Mesodermal cell (in vitro differentiated cells): ENCODE results near the gene COL8A1.

ENCODE experiments used
- H3K27ac ChIP-seq: 2 replicates; pipeline ENCODE4 v1.7.0; 2013; ENCODE audit warnings: mild to moderate bottlenecking, low read depth, low read length, moderate library complexity; ENCODE audit not compliant: severe bottlenecking
- H3K36me3 ChIP-seq: 2 replicates; pipeline ENCODE4 v1.7.1; 2013; ENCODE audit warnings: mild to moderate bottlenecking, low read length, moderate library complexity; ENCODE audit not compliant: control insufficient read depth, insufficient read depth
- H3K4me1 ChIP-seq: one replicate; pipeline ENCODE4 v1.7.1; 2013; ENCODE audit warnings: mild to moderate bottlenecking, low read length; ENCODE audit not compliant: insufficient read depth, control insufficient read depth, poor library complexity, severe bottlenecking
- H3K4me3 ChIP-seq: 2 replicates; pipeline ENCODE4 v1.7.0; 2013; ENCODE audit warnings: low read length, control low read depth, mild to moderate bottlenecking; ENCODE audit not compliant: insufficient read depth, poor library complexity, severe bottlenecking; ENCODE audit errors: extremely low read depth
- H3K9me3 ChIP-seq: 2 replicates; pipeline ENCODE4 v1.7.1; 2013; ENCODE audit warnings: mild to moderate bottlenecking, low read length, moderate library complexity; ENCODE audit not compliant: control insufficient read depth
- WGBS, 2 experiments: methylation state at CpG; one replicate each; pipeline ENCODE4 v1.1.5; 2013; ENCODE audit warnings: missing lambda C conversion rate in 2 of 2; ENCODE audit not compliant: insufficient coverage in 2 of 2; 5-methylcytosine and 5-hydroxymethylcytosine counted together

Gene COL8A1

DNA sequence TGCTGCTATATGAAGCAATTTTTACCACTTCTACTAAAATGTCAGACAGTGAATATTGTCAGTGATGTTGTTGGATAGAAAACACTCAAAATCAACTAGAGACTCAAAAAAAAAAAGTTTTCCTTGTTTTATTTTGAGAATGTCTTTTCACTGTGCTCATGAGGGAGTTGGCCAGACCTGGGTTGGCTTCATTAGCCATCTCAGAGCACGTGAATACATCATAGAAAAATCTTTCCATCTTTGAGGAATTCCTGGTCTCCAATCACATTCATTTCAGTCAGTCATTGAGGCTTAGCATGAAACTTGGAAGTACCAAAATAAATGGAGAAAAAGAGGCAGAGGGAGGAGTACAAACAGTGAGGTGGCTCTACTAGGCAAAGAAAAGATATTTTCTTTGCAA lies 121.6 kb downstream of the COL8A1 start:
- H3K4me1 ChIP-seq: no peaks in the 10 kb centered on the region
- WGBS, 2 experiments: no CpG with 5 or more reads among the region's 1 CpG
- no peaks in the 10 kb centered on the region for H3K36me3 ChIP-seq

DNA sequence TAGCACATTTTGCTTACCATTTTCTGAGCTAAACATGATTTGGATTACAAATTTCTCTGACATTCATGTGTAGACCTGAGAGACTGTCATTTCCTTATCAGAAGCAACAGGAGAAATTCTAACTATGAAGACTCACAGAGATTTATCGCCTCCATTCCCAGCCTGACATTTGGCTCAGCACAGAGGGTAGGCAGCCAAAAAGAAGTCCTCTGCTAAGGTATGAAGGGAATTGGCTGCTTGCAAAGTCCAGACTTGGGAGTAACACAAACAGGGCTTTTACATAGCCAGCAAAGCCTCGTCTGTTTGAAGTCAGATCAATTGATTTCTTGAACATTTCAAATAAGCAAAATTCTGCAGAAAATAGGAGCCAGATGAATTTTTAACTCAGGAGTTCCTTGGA lies 122.2 kb downstream of the COL8A1 start:
- no peaks in the 10 kb centered on the region for H3K36me3 ChIP-seq
- 80% methylated on average over 1 of the region's 2 CpGs for WGBS, 2 experiments
- H3K4me1 ChIP-seq: no peaks in the 10 kb centered on the region
- H3K27ac ChIP-seq: no peak overlapping the region
- no peaks in the 10 kb centered on the region for H3K9me3 ChIP-seq
- no peak overlapping the region for H3K4me3 ChIP-seq

More for the DNA sequence above, 121.6 kb downstream of the COL8A1 start:
- Histone ChIP-seq H3K27ac (no peak overlapping the region), H3K9me3 (no peaks in the 10 kb centered on the region), H3K4me3 (no peak overlapping the region)

DNA sequence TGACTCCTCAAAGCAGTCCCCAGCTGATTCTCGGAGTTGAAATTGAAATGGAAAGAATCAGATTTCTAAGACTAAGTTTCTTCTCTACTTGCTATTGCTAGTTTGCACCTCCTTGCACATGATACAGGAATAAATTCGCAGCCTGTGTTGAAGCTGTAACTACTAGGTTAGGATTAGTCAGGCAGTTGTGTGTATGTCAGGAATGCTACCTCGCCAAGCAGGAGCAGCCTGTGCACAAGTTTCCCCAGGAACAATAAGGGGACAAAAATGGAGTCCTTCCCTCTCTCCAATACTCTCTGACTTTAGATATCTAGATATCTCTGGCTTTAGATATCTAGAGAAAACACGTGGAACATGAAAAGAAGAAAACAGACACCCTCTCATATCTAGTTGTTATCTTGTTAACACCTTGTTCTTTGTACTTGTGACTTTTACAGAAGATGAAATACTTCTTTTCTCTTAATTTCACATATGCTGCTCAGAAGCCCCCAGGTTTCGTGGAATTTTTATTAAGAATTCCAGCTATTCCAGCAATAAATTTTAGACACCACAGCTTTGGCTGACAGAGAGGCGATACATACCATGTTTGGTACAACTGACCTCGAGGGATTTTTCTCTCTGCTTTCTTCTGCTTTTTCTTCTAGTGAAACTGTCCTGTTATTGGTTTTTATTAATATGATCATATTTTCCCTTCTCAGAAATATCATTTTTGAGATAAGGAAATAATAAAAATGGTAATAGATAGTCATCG lies 123.2 kb downstream of the COL8A1 start:
- H3K9me3 ChIP-seq: no peaks in the 10 kb centered on the region
- H3K36me3 ChIP-seq: no peaks in the 10 kb centered on the region
- WGBS, 2 experiments: 82 to 90% methylated on average over 1 to 4 of the region's 8 CpGs
- H3K27ac ChIP-seq: no peak overlapping the region
- H3K4me1 ChIP-seq: no peaks in the 10 kb centered on the region
- no peak overlapping the region for H3K4me3 ChIP-seq

DNA sequence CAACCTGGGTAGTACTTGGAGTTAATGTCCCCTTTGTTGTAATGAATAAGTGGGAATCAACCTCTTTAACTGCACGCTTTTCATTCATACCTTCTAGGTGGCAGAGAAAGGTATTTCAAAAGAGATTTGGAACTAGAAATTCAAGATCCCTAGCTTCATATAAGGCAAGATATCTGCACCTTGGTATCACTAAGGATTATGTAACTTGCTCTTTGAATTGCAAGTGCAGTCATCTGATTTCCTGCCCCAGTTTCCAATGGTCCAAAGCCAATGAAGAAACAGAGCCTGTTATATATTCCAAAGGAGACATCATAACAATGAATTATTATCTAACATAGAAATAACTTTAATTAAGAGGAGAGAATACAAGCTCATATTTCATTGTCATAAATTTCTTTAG lies 124.5 kb downstream of the COL8A1 start:
- no peaks in the 10 kb centered on the region for H3K36me3 ChIP-seq
- no peaks in the 10 kb centered on the region for H3K9me3 ChIP-seq
- no peaks in the 10 kb centered on the region for H3K4me1 ChIP-seq
- H3K27ac ChIP-seq: no peak overlapping the region
- 100% methylated on average over 1 of the region's 1 CpG; no CpG with 5 or more reads in 1 of the 2 experiments for WGBS, 2 experiments
- H3K4me3 ChIP-seq: no peak overlapping the region

DNA sequence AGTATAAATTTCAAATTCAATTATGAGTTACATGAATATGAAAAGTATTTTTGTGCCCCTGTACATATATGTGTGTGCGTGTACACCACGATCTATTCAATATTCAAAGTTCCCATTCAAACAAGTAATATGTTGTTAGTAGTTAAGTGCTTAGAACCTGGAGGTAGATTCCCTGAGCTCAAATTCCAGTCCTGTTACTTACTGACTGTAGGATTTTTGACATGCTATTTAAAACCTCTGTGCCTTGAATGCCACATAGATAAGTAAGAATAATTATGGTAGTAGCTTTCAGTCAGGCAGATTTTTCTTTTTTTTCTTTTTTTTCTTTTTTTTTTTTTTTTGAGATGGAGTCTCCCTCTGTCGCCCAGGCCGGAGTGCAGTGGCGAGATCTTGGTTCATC lies 126.0 kb downstream of the COL8A1 start:
- H3K9me3 ChIP-seq: no peaks in the 10 kb centered on the region
- H3K4me3 ChIP-seq: no peak overlapping the region
- H3K36me3 ChIP-seq: no peaks in the 10 kb centered on the region
- H3K4me1 ChIP-seq: no peaks in the 10 kb centered on the region
- no peak overlapping the region for H3K27ac ChIP-seq
- WGBS, 2 experiments: no CpG with 5 or more reads among the region's 5 CpGs

DNA sequence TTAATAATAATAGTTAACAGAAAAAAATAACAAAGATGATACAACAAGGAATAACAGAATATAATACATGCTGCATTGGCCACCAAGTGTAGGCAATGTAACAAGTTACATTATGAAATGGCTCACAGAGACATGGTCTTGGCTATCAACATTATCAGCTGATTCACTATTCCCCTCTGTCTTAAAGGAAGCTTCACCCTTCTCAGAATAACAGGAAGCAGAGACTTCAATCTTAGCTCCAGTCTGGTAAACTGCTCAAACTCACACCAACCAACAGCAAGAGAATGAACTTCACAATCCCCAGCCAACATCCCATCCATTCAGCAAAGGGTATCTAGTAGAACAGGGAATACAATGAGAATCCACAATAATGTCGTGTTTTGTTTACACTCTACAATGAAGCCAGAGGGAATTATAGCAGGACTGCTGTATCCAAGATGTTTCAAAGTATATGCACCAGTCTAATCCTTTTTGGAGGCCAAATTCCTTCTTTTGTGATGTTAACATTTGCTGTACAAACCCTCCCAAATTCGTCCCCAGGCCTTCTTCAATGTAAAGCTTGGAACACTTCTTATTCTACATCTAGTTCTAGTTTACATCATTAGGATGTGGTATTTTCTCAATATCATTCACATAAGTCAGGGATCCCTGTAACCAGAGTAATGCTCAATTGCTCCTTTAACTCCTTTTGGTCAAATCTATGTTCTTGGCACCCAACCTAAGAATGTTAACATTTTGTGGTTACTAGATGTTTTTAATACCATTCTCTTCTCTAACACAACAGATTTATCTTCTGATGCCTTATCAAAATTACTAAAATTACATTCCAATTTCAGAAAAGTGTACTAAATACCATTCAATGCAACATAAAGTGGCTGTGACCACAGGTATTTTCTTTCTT lies 126.9 kb downstream of the COL8A1 start:
- H3K36me3 ChIP-seq: no peaks in the 10 kb centered on the region
- no peaks in the 10 kb centered on the region for H3K4me1 ChIP-seq
- 67% methylated on average over 1 of the region's 2 CpGs; no CpG with 5 or more reads in 1 of the 2 experiments for WGBS, 2 experiments
- H3K9me3 ChIP-seq: no peaks in the 10 kb centered on the region
- H3K27ac ChIP-seq: no peak overlapping the region
- no peak overlapping the region for H3K4me3 ChIP-seq

DNA sequence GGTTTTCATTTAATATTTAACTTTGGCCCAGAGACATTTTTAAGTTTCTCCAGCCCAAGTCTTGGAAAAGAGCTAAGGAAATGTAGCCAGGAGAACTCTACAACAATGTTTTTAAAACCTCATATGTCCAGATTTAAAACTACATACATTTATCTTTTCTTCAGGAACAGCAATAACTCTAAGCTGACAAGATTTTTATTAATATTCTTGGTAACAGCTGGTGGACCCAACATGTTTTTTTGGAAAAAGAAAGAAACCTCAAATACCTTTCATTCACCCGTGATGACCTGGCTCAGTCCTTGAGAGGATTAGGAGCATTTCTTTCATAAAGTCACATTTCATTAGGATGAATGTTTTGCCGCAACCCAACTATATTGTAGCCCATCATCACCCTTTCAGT lies 128.9 kb downstream of the COL8A1 start:
- WGBS, 2 experiments: no CpG with 5 or more reads among the region's 2 CpGs
- Histone ChIP-seq H3K4me1 (no peaks in the 10 kb centered on the region), H3K27ac (no peak overlapping the region), H3K4me3 (no peak overlapping the region), H3K36me3 (no peaks in the 10 kb centered on the region), H3K9me3 (no peaks in the 10 kb centered on the region)

DNA sequence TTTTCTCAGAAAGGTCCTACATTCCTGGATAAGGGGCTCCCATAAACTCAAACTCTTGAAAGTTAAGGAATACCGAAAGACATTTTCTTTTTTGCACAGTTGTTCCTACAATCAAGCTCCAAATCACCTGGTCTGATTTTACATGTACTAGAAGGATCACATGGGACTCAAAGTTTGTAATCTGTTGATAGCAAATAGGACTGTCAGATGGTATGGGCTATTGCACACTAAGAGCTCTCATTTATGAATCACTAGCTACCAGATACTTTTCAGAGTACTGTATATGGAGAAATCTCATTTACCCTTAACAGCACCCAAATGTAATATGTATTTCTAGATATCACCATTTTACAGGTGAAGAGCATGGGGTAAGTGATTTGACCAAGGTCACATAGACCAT lies 129.7 kb downstream of the COL8A1 start:
- no peak overlapping the region for H3K27ac ChIP-seq
- no peak overlapping the region for H3K4me3 ChIP-seq
- no peaks in the 10 kb centered on the region for H3K4me1 ChIP-seq
- WGBS, 2 experiments: 100% methylated on average over 1 of the region's 1 CpG; no CpG with 5 or more reads in 1 of the 2 experiments
- no peaks in the 10 kb centered on the region for H3K9me3 ChIP-seq
- no peaks in the 10 kb centered on the region for H3K36me3 ChIP-seq

DNA sequence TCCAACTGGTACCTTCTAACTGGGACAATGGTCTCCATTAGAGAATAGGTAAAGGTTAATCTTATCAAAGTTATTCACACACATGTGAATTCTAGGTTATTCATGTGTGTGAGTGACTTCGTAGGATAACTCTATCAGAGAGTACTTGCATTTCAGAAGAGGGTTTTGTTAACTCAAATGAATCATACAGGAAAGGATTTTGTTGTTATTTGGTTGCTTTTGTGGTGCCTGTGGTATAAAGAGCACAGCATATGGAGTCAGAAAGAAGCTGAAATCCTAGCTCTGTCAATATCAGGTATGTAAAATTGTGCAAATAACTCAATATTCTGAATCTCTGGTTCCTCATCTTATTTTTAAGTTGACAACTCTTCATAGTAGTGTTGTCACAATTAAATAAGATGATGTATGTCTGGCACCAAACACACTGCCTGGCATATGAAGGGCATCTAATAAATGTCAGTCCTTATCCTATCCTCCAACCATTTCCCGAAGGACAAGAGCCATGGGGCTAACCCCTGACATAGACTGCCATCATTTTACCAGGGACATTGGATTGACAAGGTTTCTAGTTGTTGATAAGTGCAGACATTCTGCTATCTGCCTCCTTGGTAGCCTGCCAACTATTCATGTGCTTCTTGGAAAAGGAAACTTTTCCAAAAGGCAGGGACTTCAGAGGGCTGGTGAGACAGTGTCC lies 130.6 kb downstream of the COL8A1 start:
- H3K27ac ChIP-seq: no peak overlapping the region
- no peaks in the 10 kb centered on the region for H3K9me3 ChIP-seq
- no peaks in the 10 kb centered on the region for H3K36me3 ChIP-seq
- no peaks in the 10 kb centered on the region for H3K4me1 ChIP-seq
- WGBS, 2 experiments: 60 to 100% methylated on average over 1 to 2 of the region's 2 CpGs
- H3K4me3 ChIP-seq: no peak overlapping the region

DNA sequence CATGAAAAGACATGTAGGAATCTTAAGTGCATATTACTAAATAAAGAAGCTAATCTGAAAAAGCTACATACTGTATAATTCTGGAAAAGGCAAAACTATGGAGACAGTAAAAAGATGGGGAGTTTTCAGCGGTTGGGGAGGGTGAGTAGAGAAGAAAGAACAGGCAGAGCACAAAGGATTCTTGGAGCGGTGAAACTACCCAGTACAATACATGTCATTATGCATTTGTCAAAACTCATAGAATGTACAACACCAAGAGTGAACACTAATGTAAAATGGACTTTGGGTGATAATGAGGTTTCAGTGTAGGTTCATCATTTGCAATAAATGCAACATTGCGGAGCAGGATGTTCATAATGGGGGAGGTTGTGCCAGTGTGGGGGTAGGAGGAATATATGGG lies 133.8 kb downstream of the COL8A1 start:
- H3K4me1 ChIP-seq: peaks cover 4% of the 10 kb centered on the region
- H3K27ac ChIP-seq: no peak overlapping the region
- no peaks in the 10 kb centered on the region for H3K36me3 ChIP-seq
- H3K9me3 ChIP-seq: no peaks in the 10 kb centered on the region
- H3K4me3 ChIP-seq: no peak overlapping the region
- WGBS, 2 experiments: 100% methylated on average over 1 of the region's 3 CpGs; no CpG with 5 or more reads in 1 of the 2 experiments
